Body of pancreas (tissue), 4 donors: ENCODE measurements around the gene GRAMD2A. TPM values are rescaled to one million over a fixed set of nuclear protein-coding genes. Genes with fewer than 3 reads are reported as not detected.

ENCODE experiments used
- ATAC-seq: fragments of 150-250 bp; one replicate; pipeline ENCODE4 v1.9.1; 2016
- DNase-seq, 4 donors: peaks; one replicate each; pipeline ENCODE4 v3.0.0-alpha.2; 2019
- H3K27ac ChIP-seq, 4 donors: fragments of 200-600 bp; sonication (generic); 1 replicate in 3 of 4; 2 replicates in 1 of 4; pipeline versions ENCODE4 v1.5.1 to v1.6.1; 2016 to 2019; ENCODE audit warnings: mild to moderate bottlenecking in 1 of 4, mixed read lengths in 1 of 4, moderate library complexity in 1 of 4
- H3K27me3 ChIP-seq, 2 donors: fragments of 200-600 bp; sonication (generic); one replicate each; pipeline ENCODE4 v1.6.0; 2016; ENCODE audit warnings: mild to moderate bottlenecking in 1 of 2
- H3K36me3 ChIP-seq, 2 donors: fragments of 200-600 bp; sonication (generic); replicated peaks in 1 of 2; 2 replicates each; pipeline ENCODE4 v1.5.1; 2016; ENCODE audit warnings: low read depth in 2 of 2; ENCODE audit not compliant: insufficient read depth in 1 of 2
- H3K4me1 ChIP-seq: fragments of 200-600 bp; sonication (generic); one replicate; pipeline ENCODE4 v1.6.0; 2016
- H3K4me3 ChIP-seq, 2 donors: fragments of 200-600 bp; sonication (generic); 1 replicate in 1 of 2; 2 replicates in 1 of 2; pipeline ENCODE4 v1.5.1; 2016 to 2019
- H3K9me3 ChIP-seq, 3 donors: fragments of 200-600 bp; sonication (generic); 1 replicate in 2 of 3; 2 replicates in 1 of 3; pipeline ENCODE4 v1.5.1; 2016
- POLR2A ChIP-seq, 3 donors: fragments of 450-650 bp; IDR thresholded peaks; one replicate each; pipeline ENCODE4 v1.6.1; 2016; ENCODE audit warnings: antibody characterized with exemption in 3 of 3, mild to moderate bottlenecking in 2 of 3
- WGBS, 2 donors: methylation state at CpG; one replicate each; pipeline ENCODE4 v1.1.5; 2017; 5-methylcytosine and 5-hydroxymethylcytosine counted together
- intact Hi-C: fragments of 100-400 bp; cut with DNase I; formaldehyde crosslinking; loops from one replicate; pipeline ENCODE4 v1.15.1; 2023
- total RNA-seq, 2 donors: library from RNA; depleted of rRNA; stranded (reverse); fragments of >200 nt; gene quantifications; one replicate each; pipeline ENCODE4 v1.1.0, GENCODE V29; 2016
- TF ChIP-seq, protein P1 (sequence below), 7 experiments: fragments of 450-650 bp in 4 of 7; fragments of 200-600 bp in 3 of 7; sonication (generic) in 3 of 7; IDR thresholded peaks; one replicate each; pipeline ENCODE4 v1.5.1; 2016 to 2019; ENCODE audit warnings: antibody characterized with exemption in 7 of 7

GRAMD2A gene
- total RNA-seq, 2 donors from 2014 or later = 0.26 TPM; not detected in 1

GRCh38 chr15:72222393-72222792, 24.8 kb upstream of the GRAMD2A start:
- Histone ChIP-seq H3K27ac (no peak overlapping the region), H3K4me3 (no peak overlapping the region), H3K9me3 (no peaks in the 10 kb centered on the region), H3K4me1 (peaks cover 7% of the 10 kb centered on the region), H3K36me3 (peaks cover 0 to 5% of the 10 kb centered on the region in 2 donors), H3K27me3 (no peaks in the 10 kb centered on the region)
- 88 to 94% methylated on average over 2 to 4 of the region's 4 CpGs for WGBS, 2 donors
- intact Hi-C loops = no loop called here
- ATAC-seq (no peak), DNase-seq (no peak)
- TF ChIP-seq, protein P1, sequence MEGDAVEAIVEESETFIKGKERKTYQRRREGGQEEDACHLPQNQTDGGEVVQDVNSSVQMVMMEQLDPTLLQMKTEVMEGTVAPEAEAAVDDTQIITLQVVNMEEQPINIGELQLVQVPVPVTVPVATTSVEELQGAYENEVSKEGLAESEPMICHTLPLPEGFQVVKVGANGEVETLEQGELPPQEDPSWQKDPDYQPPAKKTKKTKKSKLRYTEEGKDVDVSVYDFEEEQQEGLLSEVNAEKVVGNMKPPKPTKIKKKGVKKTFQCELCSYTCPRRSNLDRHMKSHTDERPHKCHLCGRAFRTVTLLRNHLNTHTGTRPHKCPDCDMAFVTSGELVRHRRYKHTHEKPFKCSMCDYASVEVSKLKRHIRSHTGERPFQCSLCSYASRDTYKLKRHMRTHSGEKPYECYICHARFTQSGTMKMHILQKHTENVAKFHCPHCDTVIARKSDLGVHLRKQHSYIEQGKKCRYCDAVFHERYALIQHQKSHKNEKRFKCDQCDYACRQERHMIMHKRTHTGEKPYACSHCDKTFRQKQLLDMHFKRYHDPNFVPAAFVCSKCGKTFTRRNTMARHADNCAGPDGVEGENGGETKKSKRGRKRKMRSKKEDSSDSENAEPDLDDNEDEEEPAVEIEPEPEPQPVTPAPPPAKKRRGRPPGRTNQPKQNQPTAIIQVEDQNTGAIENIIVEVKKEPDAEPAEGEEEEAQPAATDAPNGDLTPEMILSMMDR (IDR thresholded peaks at IDR 0.05) = no peak
- TF ChIP-seq POLR2A (IDR thresholded peaks at IDR 0.05) = no peak

DNA sequence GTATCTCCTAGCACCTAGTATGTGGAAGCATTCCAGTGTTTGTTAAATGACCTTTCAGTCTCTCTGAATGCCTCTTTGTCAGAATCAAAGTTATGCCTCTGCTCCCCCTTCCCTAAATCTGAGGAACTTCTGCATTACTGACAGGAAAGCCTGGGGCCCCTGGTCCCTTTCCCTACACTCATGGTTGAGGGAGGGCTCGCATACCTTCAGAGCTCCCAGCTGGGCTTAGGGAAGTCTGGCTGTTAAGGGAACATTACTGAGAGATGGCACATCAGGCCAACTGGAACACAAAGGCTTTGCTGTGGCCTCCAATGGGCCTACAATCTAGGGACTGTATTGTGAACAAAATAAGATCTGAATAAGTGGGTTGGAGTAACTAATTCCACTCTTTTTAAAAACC, 23.1 kb upstream of the GRAMD2A start:
- WGBS, 2 donors = 57 to 75% methylated on average over 1 of the region's 1 CpG
- TF ChIP-seq, protein P1 (IDR thresholded peaks at IDR 0.05) = no peak
- TF ChIP-seq POLR2A (IDR thresholded peaks at IDR 0.05) = no peak
- intact Hi-C loops = no loop called here
- Histone ChIP-seq H3K27ac (no peak overlapping the region), H3K27me3 (no peaks in the 10 kb centered on the region), H3K4me3 (no peak overlapping the region), H3K9me3 (no peaks in the 10 kb centered on the region), H3K36me3 (peaks cover 11 to 19% of the 10 kb centered on the region in 2 donors), H3K4me1 (no peaks in the 10 kb centered on the region)
- ATAC-seq = no peak
- no peak for DNase-seq

DNA sequence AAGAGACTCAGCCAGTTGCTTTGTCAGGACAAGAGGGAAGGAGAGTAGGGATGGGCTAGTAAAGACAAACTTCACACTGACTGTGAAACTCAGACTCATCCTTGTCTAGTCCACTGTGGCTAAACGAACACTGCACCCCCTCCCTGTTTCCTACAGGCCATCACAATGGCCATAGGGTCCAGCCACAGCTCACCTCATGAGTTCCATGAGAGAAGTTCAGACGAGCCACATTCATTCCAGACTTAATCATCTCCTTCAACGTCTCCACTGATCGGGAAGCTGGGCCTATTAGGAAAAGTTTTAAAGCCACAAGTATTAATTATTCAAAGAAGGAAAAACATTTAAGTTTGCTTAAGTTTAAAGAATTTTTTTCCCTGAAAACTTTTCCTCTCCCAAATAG, 19.6 kb upstream of the GRAMD2A start:
- Histone ChIP-seq H3K4me1 (no peaks in the 10 kb centered on the region), H3K9me3 (no peaks in the 10 kb centered on the region), H3K27me3 (no peaks in the 10 kb centered on the region), H3K4me3 (no peak overlapping the region), H3K27ac (no peak overlapping the region), H3K36me3 (peaks cover 11 to 27% of the 10 kb centered on the region in 2 donors)
- 87 to 91% methylated on average over 4 of the region's 4 CpGs for WGBS, 2 donors
- no peak for TF ChIP-seq POLR2A (IDR thresholded peaks at IDR 0.05)
- ATAC-seq (no peak), DNase-seq (no peak)
- intact Hi-C loops = no loop called here

DNA sequence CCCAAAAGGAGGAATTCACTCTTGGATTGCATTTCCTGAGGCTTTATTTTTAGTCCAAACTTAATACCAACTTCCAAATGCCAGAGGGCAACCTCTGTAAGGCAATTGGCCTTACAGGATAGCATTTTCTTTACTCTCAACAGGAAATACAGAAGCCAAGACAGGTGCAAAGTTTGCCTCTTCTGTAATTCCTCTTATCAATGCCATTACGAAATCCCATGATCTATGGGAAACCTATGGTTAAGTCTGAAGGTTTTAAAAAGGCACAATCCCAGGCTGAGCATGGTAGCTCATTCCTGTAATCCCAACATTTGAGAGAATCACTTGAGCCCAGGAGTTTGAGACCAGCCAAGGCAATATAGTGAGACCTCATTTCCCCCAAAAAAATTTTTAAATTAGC, 18.5 kb upstream of the GRAMD2A start:
- peaks cover 11 to 27% of the 10 kb centered on the region in 2 donors for H3K36me3 ChIP-seq
- no peak overlapping the region for H3K27ac ChIP-seq
- whole genome bisulfite sequencing, 2 donors = 76 to 82% methylated on average over 1 of the region's 1 CpG
- no peak overlapping the region for H3K4me3 ChIP-seq
- no peak for TF ChIP-seq POLR2A (IDR thresholded peaks at IDR 0.05)
- TF ChIP-seq, protein P1 (IDR thresholded peaks at IDR 0.05) = no peak
- no peaks in the 10 kb centered on the region for H3K9me3 ChIP-seq
- DNase-seq (no peak), ATAC-seq (no peak)
- no peaks in the 10 kb centered on the region for H3K27me3 ChIP-seq
- intact Hi-C loops = no loop called here
- peaks cover 1% of the 10 kb centered on the region for H3K4me1 ChIP-seq

GRCh38 chr15:72207558-72208085, 10.0 kb upstream of the GRAMD2A start:
- Histone ChIP-seq H3K4me1 (peaks cover 6% of the 10 kb centered on the region), H3K4me3 (no peak overlapping the region), H3K27ac (no peak overlapping the region), H3K27me3 (no peaks in the 10 kb centered on the region), H3K36me3 (peaks cover 18 to 49% of the 10 kb centered on the region in 2 donors), H3K9me3 (no peaks in the 10 kb centered on the region)
- no peak for ATAC-seq
- intact Hi-C loops = no loop called here
- DNase-seq = no peak
- TF ChIP-seq, protein P1 (IDR thresholded peaks at IDR 0.05) = no peak
- TF ChIP-seq POLR2A (IDR thresholded peaks at IDR 0.05) = no peak
